H1 (cell line): Measurements from ENCODE around the gene NEMF. TPM values are rescaled to one million over a fixed set of nuclear protein-coding genes. Genes with fewer than 3 reads are reported as not detected.

Source experiments
- CTCF ChIA-PET: fragments of 300-600 bp; sonication (Branson Sonifier 250); formaldehyde crosslinking; loops from one replicate; lab custom pipeline; 2021; ENCODE audit not compliant: partially characterized antibody; lab: Charles Lee
- POLR2A ChIA-PET: fragments of 300-600 bp; sonication (Branson Sonifier 250); formaldehyde crosslinking; loops from one replicate; lab custom pipeline; 2021; ENCODE audit warnings: inconsistent platforms; ENCODE audit not compliant: partially characterized antibody; lab: Charles Lee
- DNase-seq, 2 experiments: peaks; one replicate each; pipeline versions ENCODE4 v3.0.0 to v3.0.0-alpha.2; 2010 to 2022; ENCODE audit warnings: low spot score in 2 of 2, low read depth in 1 of 2, mixed read lengths in 1 of 2
- FAIRE-seq: peaks from 2 replicates; lab custom pipeline; 2011; peaks lifted over from hg19 to GRCh38; lab: Jason Lieb, UNC
- H2AFZ ChIP-seq: 2 replicates; pipeline ENCODE4 v1.8.1; 2012; ENCODE audit warnings: low read length, inconsistent platforms
- H2AK5ac ChIP-seq: 2 replicates; pipeline ENCODE4 v1.6.1; 2013; ENCODE audit warnings: low read depth, low read length
- H2BK120ac ChIP-seq: replicated peaks from 2 replicates; pipeline ENCODE3; 2013; ENCODE audit warnings: low read depth, low read length, inconsistent platforms
- H2BK12ac ChIP-seq: 2 replicates; pipeline ENCODE4 v1.6.1; 2013; ENCODE audit warnings: low read depth, low read length
- H2BK15ac ChIP-seq: 2 replicates; pipeline ENCODE4 v1.6.1; 2013; ENCODE audit warnings: low read length
- H2BK20ac ChIP-seq: 2 replicates; pipeline ENCODE4 v1.6.1; 2013; ENCODE audit warnings: low read length
- H2BK5ac ChIP-seq: 2 replicates; pipeline ENCODE4 v1.6.1; 2013; ENCODE audit warnings: low read depth, low read length
- H3K14ac ChIP-seq: 2 replicates; pipeline ENCODE4 v1.6.1; 2013; ENCODE audit warnings: inconsistent platforms; ENCODE audit not compliant: insufficient read length
- H3K18ac ChIP-seq: 2 replicates; pipeline ENCODE4 v1.6.1; 2013; ENCODE audit warnings: low read length; ENCODE audit errors: extremely low read depth
- H3K23ac ChIP-seq: 2 replicates; pipeline ENCODE4 v1.6.1; 2013; ENCODE audit warnings: inconsistent platforms; ENCODE audit not compliant: insufficient read length
- H3K23me2 ChIP-seq: 2 replicates; pipeline ENCODE4 v1.6.1; 2013; ENCODE audit warnings: low read depth, low read length
- H3K27ac ChIP-seq: 2 replicates; pipeline ENCODE4 v1.6.1; 2011; ENCODE audit warnings: low read depth, low read length, inconsistent platforms
- H3K27me3 ChIP-seq, 4 experiments: replicated peaks in 1 of 4; 1 replicate in 1 of 4; 2 replicates in 3 of 4; pipeline versions ENCODE4 v1.6.1 to v1.8.1; 2011 to 2013; ENCODE audit warnings: low read length in 3 of 4, mild to moderate bottlenecking in 3 of 4, inconsistent platforms in 2 of 4, mixed read lengths in 2 of 4, moderate library complexity in 1 of 4; ENCODE audit not compliant: control insufficient read depth in 3 of 4, insufficient read depth in 3 of 4; ENCODE audit errors: extremely low read depth in 1 of 4
- H3K36me3 ChIP-seq, 4 experiments: 2 replicates each; pipeline versions ENCODE4 v1.6.1 to v1.8.1; 2011 to 2013; ENCODE audit warnings: mild to moderate bottlenecking in 4 of 4, low read length in 3 of 4, moderate library complexity in 2 of 4, control low read depth in 1 of 4, inconsistent platforms in 1 of 4; ENCODE audit not compliant: insufficient read depth in 4 of 4, control insufficient read depth in 2 of 4
- H3K4ac ChIP-seq: replicated peaks from 2 replicates; pipeline ENCODE3; 2013; ENCODE audit warnings: low read length, low read depth, mixed read lengths, inconsistent platforms; ENCODE audit not compliant: insufficient read length
- H3K4me1 ChIP-seq, 4 experiments: replicated peaks in 1 of 4; 1 replicate in 1 of 4; 2 replicates in 3 of 4; pipeline versions ENCODE4 v1.6.1 to v1.8.1; 2011 to 2013; ENCODE audit warnings: low read length in 3 of 4, inconsistent platforms in 2 of 4, mixed read lengths in 1 of 4; ENCODE audit not compliant: insufficient read depth in 4 of 4, control insufficient read depth in 3 of 4
- H3K4me2 ChIP-seq, 2 experiments: 2 replicates each; pipeline versions ENCODE4 v1.6.1 to v1.8.1; 2011 to 2013; ENCODE audit warnings: low read depth in 2 of 2, low read length in 2 of 2, control low read depth in 1 of 2, inconsistent platforms in 1 of 2, mild to moderate bottlenecking in 1 of 2; ENCODE audit not compliant: insufficient read depth in 1 of 2
- H3K4me3 ChIP-seq, 4 experiments: fragments of 200-600, 300-600 bp in 1 of 4; sonication (generic), shearing (Covaris generic), sonication (Bioruptor Twin) in 1 of 4; 2 replicates each; pipeline versions ENCODE4 v1.5.1 to v1.8.1; 2011 to 2016; ENCODE audit warnings: low read length in 4 of 4, low read depth in 3 of 4, control low read depth in 2 of 4, inconsistent platforms in 2 of 4, mild to moderate bottlenecking in 2 of 4, mixed read lengths in 1 of 4, moderate library complexity in 1 of 4; ENCODE audit not compliant: insufficient read depth in 2 of 4; ENCODE audit errors: extremely low read depth in 1 of 4
- H3K56ac ChIP-seq: replicated peaks from 2 replicates; pipeline ENCODE3; 2013; ENCODE audit warnings: low read depth, mild to moderate bottlenecking, mixed read lengths, low read length, inconsistent platforms; ENCODE audit not compliant: insufficient read length
- H3K79me1 ChIP-seq: 2 replicates; pipeline ENCODE4 v1.6.1; 2013; ENCODE audit warnings: low read depth, low read length, control low read depth
- H3K79me2 ChIP-seq, 2 experiments: 2 replicates each; pipeline versions ENCODE4 v1.6.1 to v1.8.1; 2012 to 2013; ENCODE audit warnings: low read length in 2 of 2, mild to moderate bottlenecking in 2 of 2, inconsistent platforms in 1 of 2; ENCODE audit not compliant: insufficient read depth in 2 of 2, control insufficient read depth in 1 of 2
- H3K9ac ChIP-seq, 4 experiments: replicated peaks in 1 of 4; 1 replicate in 1 of 4; 2 replicates in 3 of 4; pipeline versions ENCODE4 v1.6.1 to v1.8.1; 2011 to 2013; ENCODE audit warnings: low read depth in 3 of 4, low read length in 3 of 4, control low read depth in 2 of 4, mild to moderate bottlenecking in 2 of 4, moderate library complexity in 2 of 4, inconsistent platforms in 1 of 4; ENCODE audit errors: extremely low read depth in 1 of 4
- H3K9me3 ChIP-seq, 2 experiments: 2 replicates each; pipeline versions ENCODE4 v1.6.1 to v1.8.1; 2012 to 2013; ENCODE audit warnings: mild to moderate bottlenecking in 2 of 2, moderate library complexity in 2 of 2, control low read depth in 1 of 2, inconsistent platforms in 1 of 2, low read depth in 1 of 2, low read length in 1 of 2, mixed read lengths in 1 of 2; ENCODE audit not compliant: insufficient read depth in 2 of 2
- H4K20me1 ChIP-seq, 2 experiments: replicated peaks in 1 of 2; 2 replicates each; pipeline versions ENCODE3 to v1.8.1; 2011 to 2013; ENCODE audit warnings: inconsistent platforms in 2 of 2, low read length in 2 of 2, mild to moderate bottlenecking in 1 of 2; ENCODE audit not compliant: insufficient read depth in 2 of 2, control insufficient read depth in 1 of 2
- H4K5ac ChIP-seq: 2 replicates; pipeline ENCODE4 v1.6.1; 2013; ENCODE audit warnings: low read length, low read depth, mixed read lengths, inconsistent platforms; ENCODE audit not compliant: insufficient read length
- H4K8ac ChIP-seq: 2 replicates; pipeline ENCODE4 v1.8.0; 2013; ENCODE audit warnings: mild to moderate bottlenecking, moderate library complexity, low read length, inconsistent platforms; ENCODE audit not compliant: insufficient read depth; ENCODE audit errors: extremely low read depth
- H4K91ac ChIP-seq: replicated peaks from 2 replicates; pipeline ENCODE3; 2013; ENCODE audit warnings: low read length, mixed read lengths, inconsistent platforms; ENCODE audit not compliant: insufficient read length
- GTF2F1 ChIP-seq: IDR thresholded peaks from 2 replicates; pipeline ENCODE4 v1.6.1; 2012; ENCODE audit warnings: low read depth, low read length, improper control_type of control experiment, borderline replicate concordance
- HDAC6 ChIP-seq: IDR thresholded peaks from one replicate; pipeline ENCODE4 v1.7.1; 2012; ENCODE audit warnings: low read depth, mild to moderate bottlenecking, inconsistent platforms, low read length, moderate library complexity
- JUN ChIP-seq: IDR thresholded peaks from 2 replicates; pipeline ENCODE4 v1.6.1; 2011; ENCODE audit warnings: low read depth, mild to moderate bottlenecking, improper control_type of control experiment, low read length
- MAX ChIP-seq: IDR thresholded peaks from 2 replicates; pipeline ENCODE4 v1.6.1; 2012; ENCODE audit warnings: inconsistent platforms
- NANOG ChIP-seq: IDR thresholded peaks from 2 replicates; pipeline ENCODE4 v1.6.1; 2011; ENCODE audit warnings: low read length, low read depth, mild to moderate bottlenecking, inconsistent platforms; ENCODE audit not compliant: insufficient read depth, poor library complexity, severe bottlenecking
- NRF1 ChIP-seq: IDR thresholded peaks from 2 replicates; pipeline ENCODE4 v1.6.1; 2011; ENCODE audit warnings: mild to moderate bottlenecking, low read depth, low read length, improper control_type of control experiment
- SAP30 ChIP-seq: fragments of 300-600 bp; sonication (generic); IDR thresholded peaks from 2 replicates; pipeline ENCODE4 v1.7.1; 2012; ENCODE audit warnings: low read length, moderate library complexity, mild to moderate bottlenecking, inconsistent platforms; ENCODE audit not compliant: insufficient read depth, insufficient replicate concordance
- SIN3A ChIP-seq, 2 experiments: IDR thresholded peaks in 1 of 2; conservative IDR thresholded peaks in 1 of 2; 2 replicates each; pipeline ENCODE4 v1.6.1; 2011 to 2012; ENCODE audit warnings: low read length in 2 of 2, improper control_type of control experiment in 1 of 2, low read depth in 1 of 2, mild to moderate bottlenecking in 1 of 2
- YY1 ChIP-seq: IDR thresholded peaks from 2 replicates; pipeline ENCODE4 v1.6.1; 2011; ENCODE audit warnings: low read depth, mild to moderate bottlenecking, low read length
- WGBS, 2 experiments: shearing (Covaris generic) in 1 of 2; methylation state at CpG; one replicate each; pipeline versions ENCODE4 v1.1.6 to v1.1.7; 2013 to 2015; ENCODE audit warnings: low lambda C conversion rate in 2 of 2, mixed read lengths in 2 of 2, inconsistent platforms in 1 of 2, low coverage in 1 of 2, missing lambda C conversion rate in 1 of 2; ENCODE audit not compliant: insufficient replicate concordance in 2 of 2, insufficient coverage in 1 of 2, insufficient read length in 1 of 2; ENCODE audit errors: extremely low coverage in 1 of 2, missing lambda C conversion rate in 1 of 2; 5-methylcytosine and 5-hydroxymethylcytosine counted together
- polyA plus RNA-seq, 7 experiments: library from polyadenylated mRNA; depleted of rRNA in 3 of 7; stranded (reverse) in 5 of 7; unstranded in 2 of 7; fragments of >200 nt in 5 of 7; fragments of 200-250 nt in 2 of 7; gene quantifications; 1 replicate in 5 of 7; 2 replicates in 1 of 7; 4 replicates in 1 of 7; pipeline versions ENCODE4 v1.2.1 to v1.2.3, GENCODE V29; 2011 to 2013; ENCODE audit warnings: missing spikeins in 2 of 7, mixed read lengths in 2 of 7
- total RNA-seq: library from RNA; stranded (reverse); fragmentation: NEBNext Ultra II Directional; extraction: Animal tissue kit (Norgen Biotek cat#: 25700); gene quantifications from 2 replicates; pipeline ENCODE4 v1.2.1, GENCODE V29; 2021

The NEMF gene
- total and polyA plus RNA-seq, 2 of the 8 experiments (the other 6 are each of a cell fraction or from before 2014, with no cell fraction given): 8.3 to 45.5 TPM

GRCh38 chr14:49876563-49877127, 24.1 kb upstream of the NEMF start:
- Histone ChIP-seq H3K4ac (no peak overlapping the region), H3K23me2 (no peaks in the 10 kb centered on the region), H3K79me1 (no peaks in the 10 kb centered on the region), H3K23ac (no peak overlapping the region), H3K4me2 (no peak overlapping the region), H4K8ac (no peak overlapping the region), H3K18ac (no peak overlapping the region), H3K14ac (no peak overlapping the region), H2BK12ac (no peak overlapping the region), H4K5ac (no peak overlapping the region), H2AK5ac (no peak overlapping the region), H3K79me2 (no peaks in the 10 kb centered on the region), H3K36me3 (no peaks in the 10 kb centered on the region), H3K27me3 (no peaks in the 10 kb centered on the region), H3K9me3 (no peaks in the 10 kb centered on the region), H2BK5ac (no peak overlapping the region), H3K9ac (no peak overlapping the region), H2BK20ac (no peak overlapping the region), H2BK15ac (no peak overlapping the region), H3K27ac (no peak overlapping the region), H3K4me1 (no peaks in the 10 kb centered on the region), H2BK120ac (no peak overlapping the region), H4K20me1 (no peaks in the 10 kb centered on the region), H4K91ac (no peak overlapping the region), H3K56ac (no peak overlapping the region), H3K4me3 (no peak overlapping the region), H2AFZ (no peak overlapping the region)
- TF ChIP-seq SAP30 (no peak), JUN (no peak), NRF1 (no peak), NANOG (no peak), SIN3A (conservative IDR thresholded peaks at IDR 0.05 in 1 of 2, IDR thresholded peaks at IDR 0.05 in 1 of 2; ENCODE audit: low read depth in 1 of 2, low read length in 2 of 2) (no peak), HDAC6 (no peak), MAX (no peak), GTF2F1 (no peak), YY1 (no peak)
- FAIRE-seq: no peak
- 68% methylated on average over 4 of the region's 4 CpGs; no CpG with 5 or more reads in 1 of the 2 experiments for WGBS, 2 experiments
- CTCF ChIA-PET: interaction anchor here (0.7 to 1.2 kb wide), 4 partner anchors 9 to 1904 kb away, joined by 3 to 5 read pairs (median 4); no protein-coding TSS in a partner anchor
- POLR2A ChIA-PET: interaction anchor here (0.6 kb wide), 1 partner anchor 228 kb away, joined by 3 read pairs; no protein-coding TSS in a partner anchor
- no peak for DNase-seq
